Astrocyte (in vitro differentiated cells and primary cell): ENCODE results near the gene RANBP17. TPM values are rescaled to one million over a fixed set of nuclear protein-coding genes. Genes with fewer than 3 reads are reported as not detected.

Experiments used
- DNase-seq: peaks from one replicate; pipeline ENCODE4 v3.0.0-alpha.2; 2010; ENCODE audit warnings: low read depth
- FAIRE-seq: peaks from 2 replicates; lab custom pipeline; 2011; peaks lifted over from hg19 to GRCh38; lab: Jason Lieb, UNC
- H2AFZ ChIP-seq: 2 replicates; pipeline ENCODE4 v1.6.0; 2012; ENCODE audit warnings: low read depth, low read length, inconsistent platforms
- H3K27ac ChIP-seq: 2 replicates; pipeline ENCODE4 v1.5.1; 2011; ENCODE audit warnings: low read depth, low read length, inconsistent platforms
- H3K27me3 ChIP-seq: 2 replicates; pipeline ENCODE4 v1.6.0; 2011; ENCODE audit warnings: low read length, inconsistent platforms; ENCODE audit not compliant: insufficient read depth
- H3K36me3 ChIP-seq: 2 replicates; pipeline ENCODE4 v1.5.1; 2011; ENCODE audit warnings: low read length, inconsistent platforms; ENCODE audit not compliant: insufficient read depth
- H3K4me1 ChIP-seq: 2 replicates; pipeline ENCODE4 v1.5.1; 2011; ENCODE audit warnings: low read length, inconsistent platforms; ENCODE audit not compliant: insufficient read depth
- H3K4me2 ChIP-seq: 2 replicates; pipeline ENCODE4 v1.6.0; 2012; ENCODE audit warnings: low read length, inconsistent platforms
- H3K4me3 ChIP-seq: 2 replicates; pipeline ENCODE4 v1.5.1; 2011; ENCODE audit warnings: low read depth, mild to moderate bottlenecking, low read length, inconsistent platforms; ENCODE audit not compliant: insufficient read depth
- H3K79me2 ChIP-seq: 2 replicates; pipeline ENCODE4 v1.6.0; 2012; ENCODE audit warnings: mild to moderate bottlenecking, low read length, inconsistent platforms; ENCODE audit not compliant: insufficient read depth
- H3K9ac ChIP-seq: 2 replicates; pipeline ENCODE4 v1.6.0; 2012; ENCODE audit warnings: mild to moderate bottlenecking, low read length, inconsistent platforms
- H3K9me3 ChIP-seq: 2 replicates; pipeline ENCODE4 v1.5.1; 2012; ENCODE audit warnings: low read depth, mild to moderate bottlenecking, low read length, inconsistent platforms; ENCODE audit not compliant: insufficient read depth
- H4K20me1 ChIP-seq: 2 replicates; pipeline ENCODE4 v1.6.0; 2012; ENCODE audit warnings: low read length, inconsistent platforms; ENCODE audit not compliant: insufficient read depth
- H3K27ac Mint-ChIP-seq: one replicate; pipeline ENCODE4 v1.8.0; 2021; ENCODE audit warnings: mild to moderate bottlenecking, mixed read lengths; ENCODE audit not compliant: unreplicated experiment
- H3K27me3 Mint-ChIP-seq: one replicate; pipeline ENCODE4 v1.8.0; 2021; ENCODE audit warnings: low read depth, mixed read lengths; ENCODE audit not compliant: unreplicated experiment
- H3K36me3 Mint-ChIP-seq: one replicate; pipeline ENCODE4 v1.8.0; 2021; ENCODE audit warnings: low read depth, mixed read lengths; ENCODE audit not compliant: unreplicated experiment
- H3K4me1 Mint-ChIP-seq: one replicate; pipeline ENCODE4 v1.8.0; 2021; ENCODE audit warnings: low read depth, mixed read lengths; ENCODE audit not compliant: unreplicated experiment
- H3K4me3 Mint-ChIP-seq: one replicate; pipeline ENCODE4 v1.8.0; 2021; ENCODE audit warnings: mild to moderate bottlenecking, moderate library complexity, mixed read lengths; ENCODE audit not compliant: unreplicated experiment
- H3K9me3 Mint-ChIP-seq: one replicate; pipeline ENCODE4 v1.8.0; 2021; ENCODE audit warnings: mild to moderate bottlenecking, mixed read lengths; ENCODE audit not compliant: unreplicated experiment
- EZH2 ChIP-seq: IDR thresholded peaks from 2 replicates; pipeline ENCODE4 v1.6.1; 2012; ENCODE audit warnings: mild to moderate bottlenecking, low read length, inconsistent platforms; ENCODE audit not compliant: insufficient read depth
- total RNA-seq: library from RNA; stranded (reverse); gene quantifications from 2 replicates; pipeline ENCODE4 v1.2.1, GENCODE V29; 2021
- TF ChIP-seq, protein P1 (sequence below): IDR thresholded peaks from 2 replicates; pipeline ENCODE4 v1.5.1; 2011; ENCODE audit warnings: low read depth, mild to moderate bottlenecking, inconsistent platforms, low read length, moderate library complexity; ENCODE audit not compliant: insufficient read depth

Gene RANBP17
- total RNA-seq, 1 donor from 2014 or later, result 16.2 TPM

DNA sequence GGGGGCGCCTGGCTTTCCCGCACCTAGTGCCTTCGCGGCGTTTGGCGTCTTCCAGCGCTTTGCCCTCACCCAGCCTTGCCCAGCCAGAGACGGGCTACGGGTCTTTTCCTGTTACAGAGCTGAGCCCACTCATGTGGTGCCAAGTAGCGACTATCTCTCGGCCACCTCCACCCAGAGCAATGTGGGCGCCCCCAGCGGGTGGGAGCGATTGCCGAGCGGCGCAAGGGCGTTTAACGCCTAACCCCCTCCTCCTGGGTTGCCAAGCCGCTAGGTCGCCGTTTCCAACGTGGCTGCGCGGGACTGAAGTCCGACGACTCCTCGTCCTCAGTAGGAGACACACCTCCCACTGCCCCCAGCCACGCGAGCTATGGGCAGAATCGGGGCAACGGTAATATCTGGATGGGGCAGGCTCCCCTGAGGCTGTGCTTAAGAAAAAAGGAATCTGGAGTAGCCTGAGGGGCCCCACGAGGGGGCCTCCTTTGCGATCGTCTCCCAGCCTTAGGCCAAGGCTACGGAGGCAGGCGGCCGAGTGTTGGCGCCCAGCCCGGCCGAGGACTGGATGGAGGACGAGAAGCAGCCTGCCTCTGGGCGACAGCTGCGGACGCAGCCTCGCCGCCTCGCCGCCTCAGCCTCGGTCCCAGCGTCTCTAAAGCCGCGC, 453.0 kb downstream of the RANBP17 start:
- DNase-seq (no peak), FAIRE-seq (no peak)
- peaks cover 93% of the 10 kb centered on the region for H3K27me3 ChIP-seq
- peaks cover 2% of the 10 kb centered on the region for H3K36me3 Mint-ChIP-seq
- no peak overlapping the region for H3K9ac ChIP-seq
- H3K4me3 ChIP-seq, result no peak overlapping the region
- H3K9me3 ChIP-seq, result no peaks in the 10 kb centered on the region
- no peaks in the 10 kb centered on the region for H3K4me1 Mint-ChIP-seq
- H3K79me2 ChIP-seq, result no peaks in the 10 kb centered on the region
- peak overlapping the region; percentile 72 for H3K4me2 ChIP-seq
- H3K4me3 Mint-ChIP-seq, result no peak overlapping the region
- peaks cover 72% of the 10 kb centered on the region for H3K27me3 Mint-ChIP-seq
- no peak for TF ChIP-seq EZH2
- TF ChIP-seq, protein P1, sequence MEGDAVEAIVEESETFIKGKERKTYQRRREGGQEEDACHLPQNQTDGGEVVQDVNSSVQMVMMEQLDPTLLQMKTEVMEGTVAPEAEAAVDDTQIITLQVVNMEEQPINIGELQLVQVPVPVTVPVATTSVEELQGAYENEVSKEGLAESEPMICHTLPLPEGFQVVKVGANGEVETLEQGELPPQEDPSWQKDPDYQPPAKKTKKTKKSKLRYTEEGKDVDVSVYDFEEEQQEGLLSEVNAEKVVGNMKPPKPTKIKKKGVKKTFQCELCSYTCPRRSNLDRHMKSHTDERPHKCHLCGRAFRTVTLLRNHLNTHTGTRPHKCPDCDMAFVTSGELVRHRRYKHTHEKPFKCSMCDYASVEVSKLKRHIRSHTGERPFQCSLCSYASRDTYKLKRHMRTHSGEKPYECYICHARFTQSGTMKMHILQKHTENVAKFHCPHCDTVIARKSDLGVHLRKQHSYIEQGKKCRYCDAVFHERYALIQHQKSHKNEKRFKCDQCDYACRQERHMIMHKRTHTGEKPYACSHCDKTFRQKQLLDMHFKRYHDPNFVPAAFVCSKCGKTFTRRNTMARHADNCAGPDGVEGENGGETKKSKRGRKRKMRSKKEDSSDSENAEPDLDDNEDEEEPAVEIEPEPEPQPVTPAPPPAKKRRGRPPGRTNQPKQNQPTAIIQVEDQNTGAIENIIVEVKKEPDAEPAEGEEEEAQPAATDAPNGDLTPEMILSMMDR, result no peak
- no peak overlapping the region for H3K27ac Mint-ChIP-seq
- H3K27ac ChIP-seq, result no peak overlapping the region
- H3K36me3 ChIP-seq, result no peaks in the 10 kb centered on the region
- H3K9me3 Mint-ChIP-seq, result peaks cover 22% of the 10 kb centered on the region
- H4K20me1 ChIP-seq, result peaks cover 18% of the 10 kb centered on the region
- peaks cover 10% of the 10 kb centered on the region for H3K4me1 ChIP-seq
- H2AFZ ChIP-seq, result peak overlapping the region; percentile 47

DNA sequence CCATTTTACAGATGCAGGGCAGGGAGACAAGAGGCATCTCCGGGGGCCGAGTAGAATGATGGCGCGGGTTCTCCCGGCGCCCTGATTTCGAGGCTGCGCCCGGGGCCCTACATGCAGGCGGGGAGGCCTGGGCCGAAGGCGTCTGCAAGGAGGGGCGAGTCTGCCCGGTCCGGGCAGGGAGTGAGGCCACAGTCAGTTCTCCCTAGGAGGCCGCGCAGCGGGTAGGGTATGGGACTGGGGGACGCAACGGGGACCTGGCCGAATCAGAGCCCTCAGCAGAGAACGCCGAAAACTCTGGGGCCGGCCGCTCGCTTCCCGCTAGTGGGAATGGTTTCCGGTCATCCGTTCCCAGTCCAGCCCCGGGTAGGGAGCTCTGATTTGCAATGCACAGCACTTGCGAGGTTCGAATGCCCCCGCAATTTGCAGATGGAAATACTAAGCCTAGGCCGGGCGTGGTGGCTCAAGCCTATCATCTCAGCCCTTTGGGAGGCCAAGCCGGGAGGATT, 453.6 kb downstream of the RANBP17 start:
- no peak overlapping the region for H3K4me3 ChIP-seq

More for the DNA sequence above, 453.6 kb downstream of the RANBP17 start:
- Mint-ChIP-seq H3K4me1 (no peaks in the 10 kb centered on the region), H3K27ac (no peak overlapping the region), H3K9me3 (peaks cover 22% of the 10 kb centered on the region), H3K27me3 (peaks cover 77% of the 10 kb centered on the region), H3K36me3 (peaks cover 2% of the 10 kb centered on the region), H3K4me3 (no peak overlapping the region)
- Histone ChIP-seq H3K9me3 (no peaks in the 10 kb centered on the region), H3K27me3 (peaks cover 93% of the 10 kb centered on the region), H4K20me1 (peaks cover 18% of the 10 kb centered on the region), H2AFZ (peak overlapping the region; percentile 47), H3K4me1 (peaks cover 10% of the 10 kb centered on the region), H3K4me2 (peak overlapping the region; percentile 72), H3K27ac (no peak overlapping the region), H3K9ac (no peak overlapping the region), H3K79me2 (no peaks in the 10 kb centered on the region), H3K36me3 (no peaks in the 10 kb centered on the region)
- DNase-seq (no peak), FAIRE-seq (no peak)
- peak; percentile 47 for TF ChIP-seq EZH2
- TF ChIP-seq, protein P1, result no peak
